ENCODE measurements around the gene FRMPD4. TPM values are rescaled to one million over a fixed set of nuclear protein-coding genes. Genes with fewer than 3 reads are reported as not detected.

FRMPD4 gene
- total and polyA plus RNA-seq, 10 donors, result not detected

- intact Hi-C loops (cut with DNase I; ENCODE audit: low total_unique reads), result no loop called here
- peaks cover 0 to 3% (median 0%) of the 10 kb centered on the region in 7 donors for H3K27me3 ChIP-seq (replicated peaks in 1 of 7)
- no peak for DNase-seq
These were observed 131.2 kb downstream of the FRMPD4 start for GRCh38 chrX:12269484-12269883.

GRCh38 chrX:12278151-12278550 is 139.9 kb downstream of the FRMPD4 start:
- Histone ChIP-seq H3K4me1 (no peaks in the 10 kb centered on the region), H3K27ac (no peak overlapping the region), H3K27me3 (replicated peaks in 1 of 7) (no peaks in the 10 kb centered on the region), H3K9me3 (no peaks in the 10 kb centered on the region), H3K36me3 (no peaks in the 10 kb centered on the region), H3K4me3 (no peak overlapping the region)
- intact Hi-C loops (cut with DNase I; ENCODE audit: low total_unique reads), result no loop called here
- DNase-seq, result no peak
- TF ChIP-seq CTCF (IDR thresholded peaks at IDR 0.05 in 8 of 11, conservative IDR thresholded peaks at IDR 0.05 in 3 of 11), result no peak
- no peak for TF ChIP-seq POLR2A (IDR thresholded peaks at IDR 0.05)
- no peak for TF ChIP-seq POLR2AphosphoS5 (IDR thresholded peaks at IDR 0.05)
- WGBS, 5 donors, result 68 to 92% (median 85%) methylated on average over 1 of the region's 1 CpG

More at GRCh38 chrX:12269484-12269883, 131.2 kb downstream of the FRMPD4 start:
- Histone ChIP-seq H3K27ac (no peak overlapping the region), H3K36me3 (no peaks in the 10 kb centered on the region), H3K4me3 (no peak overlapping the region), H3K4me1 (no peaks in the 10 kb centered on the region), H3K9me3 (no peaks in the 10 kb centered on the region)
- WGBS, 5 donors, result 47 to 75% (median 56%) methylated on average over 2 of the region's 2 CpGs
- no peak for TF ChIP-seq POLR2AphosphoS5 (IDR thresholded peaks at IDR 0.05)
- no peak for TF ChIP-seq CTCF (IDR thresholded peaks at IDR 0.05 in 8 of 11, conservative IDR thresholded peaks at IDR 0.05 in 3 of 11)
- TF ChIP-seq POLR2A (IDR thresholded peaks at IDR 0.05), result no peak

GRCh38 chrX:12282991-12283390 is 144.7 kb downstream of the FRMPD4 start:
- H3K4me3 ChIP-seq, result no peak overlapping the region
- no peaks in the 10 kb centered on the region for H3K36me3 ChIP-seq
- 68 to 94% (median 85%) methylated on average over 2 of the region's 2 CpGs for WGBS, 5 donors
- no peak overlapping the region for H3K27ac ChIP-seq
- no peak for DNase-seq
- no peaks in the 10 kb centered on the region for H3K4me1 ChIP-seq
- TF ChIP-seq POLR2AphosphoS5 (IDR thresholded peaks at IDR 0.05) (no peak), CTCF (IDR thresholded peaks at IDR 0.05 in 8 of 11, conservative IDR thresholded peaks at IDR 0.05 in 3 of 11) (no peak), POLR2A (IDR thresholded peaks at IDR 0.05) (no peak)
- no peaks in the 10 kb centered on the region for H3K9me3 ChIP-seq
- no peaks in the 10 kb centered on the region for H3K27me3 ChIP-seq (replicated peaks in 1 of 7)
- intact Hi-C loops (cut with DNase I; ENCODE audit: low total_unique reads), result no loop called here

- no peak overlapping the region for H3K27ac ChIP-seq
- no peak overlapping the region for H3K4me3 ChIP-seq
- intact Hi-C loops (cut with DNase I; ENCODE audit: low total_unique reads), result no loop called here
- H3K36me3 ChIP-seq, result no peaks in the 10 kb centered on the region
- H3K27me3 ChIP-seq (replicated peaks in 1 of 7), result peaks cover 0 to 11% (median 0%) of the 10 kb centered on the region in 7 donors
- no peak for DNase-seq
- 80 to 93% (median 86%) methylated on average over 7 of the region's 7 CpGs for WGBS, 5 donors
- TF ChIP-seq CTCF (IDR thresholded peaks at IDR 0.05 in 8 of 11, conservative IDR thresholded peaks at IDR 0.05 in 3 of 11), result no peak
- TF ChIP-seq POLR2AphosphoS5 (IDR thresholded peaks at IDR 0.05), result no peak
- TF ChIP-seq POLR2A (IDR thresholded peaks at IDR 0.05), result no peak
- no peaks in the 10 kb centered on the region for H3K9me3 ChIP-seq
- no peaks in the 10 kb centered on the region for H3K4me1 ChIP-seq
These were observed 154.9 kb downstream of the FRMPD4 start for GRCh38 chrX:12292996-12293765.
